A673 (cell line): ENCODE measurements around the gene CADPS2. TPM values are rescaled to one million over a fixed set of nuclear protein-coding genes. Genes with fewer than 3 reads are reported as not detected.
"Not testable (repeated sequence)": the region's sequence is repeated elsewhere in the genome, so short reads cannot be mapped to it uniquely, and the experiment has no call there.

Experiments used
- BruUV-seq: library from RNA; stranded (reverse); fragments of 400-500 nt; replicated peaks from 2 replicates; lab custom pipeline; 2021; lab: Mats Ljungman, UMichigan
- CTCF ChIA-PET: fragments of 300-600 bp; sonication (Branson Sonifier 250); formaldehyde crosslinking; loops from one replicate; lab custom pipeline; 2022; ENCODE audit warnings: antibody characterized with exemption; lab: Charles Lee
- POLR2A ChIA-PET: fragments of 300-600 bp; sonication (Branson Sonifier 250); formaldehyde crosslinking; loops from one replicate; lab custom pipeline; 2022; ENCODE audit warnings: antibody characterized with exemption; ENCODE audit not compliant: low non-redundant PET; lab: Charles Lee
- DNase-seq: peaks from one replicate; pipeline ENCODE4 v3.0.0-alpha.2; 2015; ENCODE audit warnings: low spot score
- H3K27ac ChIP-seq: fragments of 200-600 bp; sonication (generic); 2 replicates; pipeline ENCODE4 v1.5.1; 2016; ENCODE audit warnings: mixed run types, low read depth, mild to moderate bottlenecking, mixed read lengths, antibody characterized with exemption, low read length; ENCODE audit not compliant: poor library complexity, severe bottlenecking
- H3K27me3 ChIP-seq: fragments of 200-600 bp; sonication (generic); replicated peaks from 2 replicates; pipeline ENCODE4 v1.6.1; 2017; ENCODE audit warnings: mixed run types, low read depth, mild to moderate bottlenecking, mixed read lengths, antibody characterized with exemption, low read length; ENCODE audit not compliant: insufficient read depth, poor library complexity
- H3K36me3 ChIP-seq: fragments of 200-600 bp; sonication (generic); 2 replicates; pipeline ENCODE4 v1.6.1; 2016; ENCODE audit warnings: mixed run types, mild to moderate bottlenecking, mixed read lengths, antibody characterized with exemption, low read length; ENCODE audit not compliant: insufficient read depth, poor library complexity, severe bottlenecking
- H3K4me1 ChIP-seq: fragments of 200-600 bp; sonication (generic); 2 replicates; pipeline ENCODE4 v1.6.1; 2017; ENCODE audit warnings: mixed run types, mild to moderate bottlenecking, mixed read lengths, antibody characterized with exemption, low read length; ENCODE audit not compliant: insufficient read depth, poor library complexity, severe bottlenecking
- H3K4me3 ChIP-seq: fragments of 200-600 bp; sonication (generic); 2 replicates; pipeline ENCODE4 v1.5.1; 2016; ENCODE audit warnings: low read depth, mixed run types, mild to moderate bottlenecking, mixed read lengths, low read length; ENCODE audit not compliant: poor library complexity, severe bottlenecking
- H3K9me3 ChIP-seq: fragments of 200-600 bp; sonication (generic); 2 replicates; pipeline ENCODE4 v1.6.1; 2016; ENCODE audit warnings: mixed run types, low read depth, mild to moderate bottlenecking, mixed read lengths, antibody characterized with exemption, low read length; ENCODE audit not compliant: poor library complexity, severe bottlenecking
- EZH2 ChIP-seq: fragments of 200-600 bp; sonication (generic); IDR thresholded peaks from 2 replicates; pipeline ENCODE4 v1.6.1; 2017; ENCODE audit warnings: borderline replicate concordance, low read depth, mild to moderate bottlenecking, mixed read lengths, antibody characterized with exemption, low read length; ENCODE audit not compliant: poor library complexity, severe bottlenecking
- intact Hi-C: fragments of 100-400 bp; cut with micrococcal nuclease; formaldehyde crosslinking; loops from one replicate; pipeline ENCODE4 v1.10.0; 2022; ENCODE audit not compliant: unreplicated experiment
- total RNA-seq: library from RNA; stranded (reverse); gene quantifications from 2 replicates; pipeline ENCODE4 v1.2.3, GENCODE V29; 2021
- TF ChIP-seq, protein P1 (sequence below): fragments of 300-800, 200-600 bp; sonication (generic); conservative IDR thresholded peaks from 2 replicates; pipeline ENCODE4 v1.5.1; 2017; ENCODE audit warnings: low read depth, mild to moderate bottlenecking, antibody characterized with exemption, low read length, moderate library complexity, mixed read lengths

The CADPS2 gene
- total RNA-seq, 1 experiment from 2014 or later, result 81.3 TPM

DNA sequence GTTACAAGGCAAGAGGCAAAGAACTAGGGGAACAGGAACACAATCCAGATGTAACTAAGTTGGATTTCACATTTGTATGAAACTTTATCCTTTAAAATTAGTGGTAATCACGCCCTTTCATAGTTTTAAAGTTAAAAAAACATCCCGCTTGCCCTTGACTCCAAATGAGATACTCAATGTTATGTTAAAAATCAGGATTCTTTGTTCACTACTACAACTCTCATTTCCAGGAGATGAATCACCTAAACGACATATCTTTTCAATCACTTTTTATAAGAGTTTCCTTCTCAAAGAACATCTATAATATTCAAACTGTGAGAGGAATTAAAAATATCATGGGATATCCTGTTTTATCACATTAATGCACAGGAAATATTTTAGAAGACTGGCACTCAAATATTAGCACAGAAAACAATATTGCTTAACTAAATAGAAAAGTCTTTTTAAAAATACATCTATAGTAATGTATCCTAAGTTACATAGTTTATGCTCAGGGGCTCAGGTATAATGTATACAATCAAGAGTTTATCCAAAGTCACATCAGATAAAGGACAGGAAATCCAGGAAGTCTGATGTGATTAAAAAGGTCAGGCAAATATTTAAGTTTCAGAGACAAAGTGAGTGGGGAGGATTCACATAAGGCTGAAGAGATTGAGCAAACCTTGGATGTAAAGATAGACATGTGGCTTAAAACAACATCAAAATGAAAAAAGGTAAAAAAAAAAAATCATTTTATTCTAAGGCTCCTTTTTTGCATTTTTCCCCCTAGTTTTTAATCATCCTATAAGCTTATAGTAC is 41.9 kb downstream of the CADPS2 start:
- Histone ChIP-seq H3K9me3 (no peaks in the 10 kb centered on the region), H3K4me3 (no peak overlapping the region), H3K4me1 (peaks cover 71% of the 10 kb centered on the region), H3K27ac (peak overlapping the region; percentile 65), H3K27me3 (no peaks in the 10 kb centered on the region), H3K36me3 (peaks cover 5% of the 10 kb centered on the region)
- intact Hi-C loops, result loop anchor here (1.0 kb wide), 1 partner anchor 127 kb away; no protein-coding TSS in a partner anchor
- ChIA-PET CTCF (no interaction called here), POLR2A (no interaction called here)
- BruUV-seq, result no TSS peak
- no peak for TF ChIP-seq EZH2
- TF ChIP-seq, protein P1, sequence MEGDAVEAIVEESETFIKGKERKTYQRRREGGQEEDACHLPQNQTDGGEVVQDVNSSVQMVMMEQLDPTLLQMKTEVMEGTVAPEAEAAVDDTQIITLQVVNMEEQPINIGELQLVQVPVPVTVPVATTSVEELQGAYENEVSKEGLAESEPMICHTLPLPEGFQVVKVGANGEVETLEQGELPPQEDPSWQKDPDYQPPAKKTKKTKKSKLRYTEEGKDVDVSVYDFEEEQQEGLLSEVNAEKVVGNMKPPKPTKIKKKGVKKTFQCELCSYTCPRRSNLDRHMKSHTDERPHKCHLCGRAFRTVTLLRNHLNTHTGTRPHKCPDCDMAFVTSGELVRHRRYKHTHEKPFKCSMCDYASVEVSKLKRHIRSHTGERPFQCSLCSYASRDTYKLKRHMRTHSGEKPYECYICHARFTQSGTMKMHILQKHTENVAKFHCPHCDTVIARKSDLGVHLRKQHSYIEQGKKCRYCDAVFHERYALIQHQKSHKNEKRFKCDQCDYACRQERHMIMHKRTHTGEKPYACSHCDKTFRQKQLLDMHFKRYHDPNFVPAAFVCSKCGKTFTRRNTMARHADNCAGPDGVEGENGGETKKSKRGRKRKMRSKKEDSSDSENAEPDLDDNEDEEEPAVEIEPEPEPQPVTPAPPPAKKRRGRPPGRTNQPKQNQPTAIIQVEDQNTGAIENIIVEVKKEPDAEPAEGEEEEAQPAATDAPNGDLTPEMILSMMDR, result no peak
- peak; percentile 77 for DNase-seq

DNA sequence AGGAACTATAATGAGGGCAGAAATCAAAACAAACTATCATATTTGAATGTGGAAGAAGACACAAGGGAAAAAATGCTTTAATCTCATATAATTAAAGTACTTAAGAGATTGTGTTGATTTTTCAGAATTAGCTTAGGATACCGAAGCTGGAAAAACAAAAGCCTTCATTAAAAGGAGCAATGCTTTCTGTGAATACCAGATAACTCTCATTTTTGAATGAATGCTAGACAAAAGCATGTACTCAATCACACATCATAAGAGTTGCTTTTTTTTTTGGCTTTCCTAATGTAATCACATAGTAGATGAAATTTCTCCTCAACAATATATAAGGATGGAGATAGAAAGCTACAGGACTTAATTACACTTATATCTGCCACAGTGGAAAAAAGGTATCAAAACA is 43.3 kb downstream of the CADPS2 start:
- BruUV-seq, result no TSS peak
- Histone ChIP-seq H3K27me3 (no peaks in the 10 kb centered on the region), H3K9me3 (no peaks in the 10 kb centered on the region), H3K36me3 (peaks cover 5% of the 10 kb centered on the region), H3K27ac (peak overlapping the region; percentile 65), H3K4me1 (peaks cover 57% of the 10 kb centered on the region), H3K4me3 (no peak overlapping the region)
- TF ChIP-seq EZH2, result no peak
- TF ChIP-seq, protein P1, result no peak
- ChIA-PET POLR2A (no interaction called here), CTCF (no interaction called here)
- no peak for DNase-seq
- intact Hi-C loops, result no loop called here

DNA sequence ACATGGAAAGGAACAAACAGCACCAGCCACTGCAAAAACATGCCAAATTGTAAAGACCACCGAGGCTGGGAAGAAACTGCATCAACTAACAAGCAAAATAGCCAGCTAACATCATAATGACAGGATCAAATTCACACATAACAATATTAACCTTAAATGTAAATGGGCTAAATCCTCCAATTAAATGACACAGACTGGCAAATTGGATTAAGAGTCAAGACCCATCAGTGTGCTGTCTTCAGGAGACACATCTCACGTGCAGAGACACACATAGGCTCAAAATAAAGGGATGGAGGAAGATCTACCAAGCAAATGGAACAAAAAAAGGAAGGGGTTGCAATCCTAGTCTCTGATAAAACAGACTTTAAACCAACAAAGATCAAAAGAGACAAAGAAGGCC is 50.0 kb downstream of the CADPS2 start:
- H3K9me3 ChIP-seq, H3K27me3 ChIP-seq, POLR2A ChIA-PET, H3K36me3 ChIP-seq, H3K4me1 ChIP-seq, DNase-seq, intact Hi-C loops, CTCF ChIA-PET, H3K27ac ChIP-seq, H3K4me3 ChIP-seq, BruUV-seq: not testable (repeated sequence)

DNA sequence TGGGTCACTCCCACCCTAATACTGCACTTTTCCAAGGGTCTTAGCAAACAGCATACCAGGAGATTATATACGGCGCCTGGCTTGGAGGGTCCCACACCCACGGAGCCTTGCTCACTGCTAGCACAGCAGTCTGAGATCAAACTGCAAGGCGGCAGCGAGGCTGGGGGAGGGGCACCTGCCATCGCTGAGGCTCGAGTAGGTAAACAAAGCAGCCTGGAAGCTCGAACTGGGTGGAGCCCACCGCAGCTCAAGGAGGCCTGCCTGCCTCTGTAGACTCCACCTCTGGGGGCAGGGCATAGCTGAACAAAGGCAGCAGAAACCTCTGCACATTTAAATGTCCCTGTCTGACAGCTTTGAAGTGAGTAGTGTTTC is 51.7 kb downstream of the CADPS2 start:
- DNase-seq, H3K9me3 ChIP-seq, H3K4me1 ChIP-seq, BruUV-seq, H3K27ac ChIP-seq, CTCF ChIA-PET, POLR2A ChIA-PET, H3K36me3 ChIP-seq, H3K4me3 ChIP-seq, intact Hi-C loops, H3K27me3 ChIP-seq: not testable (repeated sequence)
